ENCODE measurements around the gene MYO5B.

DNA sequence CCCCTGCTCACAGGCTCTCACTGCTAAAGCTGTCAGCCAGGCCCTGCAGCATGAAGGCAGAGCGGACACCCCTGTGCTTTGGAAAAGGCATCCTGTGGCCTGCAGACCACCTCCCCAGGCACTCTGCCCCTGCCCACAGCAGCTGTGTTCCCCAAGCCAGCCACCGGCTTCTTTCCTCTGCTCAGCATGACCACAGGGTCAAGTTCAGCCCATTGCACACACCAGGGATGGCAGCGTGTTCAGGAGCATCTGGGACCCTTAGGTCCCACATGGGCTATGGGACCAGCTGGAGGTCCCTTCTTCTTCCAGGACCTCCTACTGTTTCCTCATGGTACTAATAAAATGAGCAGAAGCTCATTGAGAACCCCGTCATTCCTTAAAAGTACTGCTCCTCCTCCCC, 263.2 kb downstream of the MYO5B start:
- TF ChIP-seq, protein P1, sequence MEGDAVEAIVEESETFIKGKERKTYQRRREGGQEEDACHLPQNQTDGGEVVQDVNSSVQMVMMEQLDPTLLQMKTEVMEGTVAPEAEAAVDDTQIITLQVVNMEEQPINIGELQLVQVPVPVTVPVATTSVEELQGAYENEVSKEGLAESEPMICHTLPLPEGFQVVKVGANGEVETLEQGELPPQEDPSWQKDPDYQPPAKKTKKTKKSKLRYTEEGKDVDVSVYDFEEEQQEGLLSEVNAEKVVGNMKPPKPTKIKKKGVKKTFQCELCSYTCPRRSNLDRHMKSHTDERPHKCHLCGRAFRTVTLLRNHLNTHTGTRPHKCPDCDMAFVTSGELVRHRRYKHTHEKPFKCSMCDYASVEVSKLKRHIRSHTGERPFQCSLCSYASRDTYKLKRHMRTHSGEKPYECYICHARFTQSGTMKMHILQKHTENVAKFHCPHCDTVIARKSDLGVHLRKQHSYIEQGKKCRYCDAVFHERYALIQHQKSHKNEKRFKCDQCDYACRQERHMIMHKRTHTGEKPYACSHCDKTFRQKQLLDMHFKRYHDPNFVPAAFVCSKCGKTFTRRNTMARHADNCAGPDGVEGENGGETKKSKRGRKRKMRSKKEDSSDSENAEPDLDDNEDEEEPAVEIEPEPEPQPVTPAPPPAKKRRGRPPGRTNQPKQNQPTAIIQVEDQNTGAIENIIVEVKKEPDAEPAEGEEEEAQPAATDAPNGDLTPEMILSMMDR (IDR thresholded peaks at IDR 0.05) = no peak
- TF ChIP-seq EZH2 (IDR thresholded peaks at IDR 0.05; ENCODE audit: borderline replicate concordance, insufficient read depth, low read depth, low read length, poor library complexity, severe bottlenecking) = no peak

Measured in B cell (primary cell).